ENCODE measurements around the gene AGTPBP1.

Gene AGTPBP1

GRCh38 chr9:85541876-85542275, 199.9 kb downstream of the AGTPBP1 start:
- no peaks in the 10 kb centered on the region for H3K4me1 ChIP-seq (ENCODE audit: low read depth, poor library complexity, severe bottlenecking)
- no peak overlapping the region for H3K4me2 ChIP-seq
- H2AFZ ChIP-seq (ENCODE audit: low read depth) = no peak overlapping the region
- H3K27me3 ChIP-seq (ENCODE audit: insufficient read depth, low read depth) = no peaks in the 10 kb centered on the region
- TF ChIP-seq CTCF (conservative IDR thresholded peaks at IDR 0.05; ENCODE audit: low read depth, low read length) = no peak
- H3K27ac ChIP-seq = no peak overlapping the region
- H3K36me3 ChIP-seq (ENCODE audit: insufficient read depth) = no peaks in the 10 kb centered on the region
- no peak overlapping the region for H3K4me3 ChIP-seq (IDR thresholded peaks at IDR 0.05; ENCODE audit: insufficient read depth, low read depth, low read length)
- H3K79me2 ChIP-seq (ENCODE audit: insufficient read depth, low read depth) = no peaks in the 10 kb centered on the region
- no peaks in the 10 kb centered on the region for H4K20me1 ChIP-seq (ENCODE audit: insufficient read depth)
- H3K9ac ChIP-seq = no peak overlapping the region

- no peaks in the 10 kb centered on the region for H3K36me3 ChIP-seq (ENCODE audit: insufficient read depth)
- H3K4me1 ChIP-seq (ENCODE audit: low read depth, poor library complexity, severe bottlenecking) = no peaks in the 10 kb centered on the region
- no peaks in the 10 kb centered on the region for H4K20me1 ChIP-seq (ENCODE audit: insufficient read depth)
- H2AFZ ChIP-seq (ENCODE audit: low read depth) = no peak overlapping the region
- no peak overlapping the region for H3K27ac ChIP-seq
- no peak overlapping the region for H3K4me3 ChIP-seq (IDR thresholded peaks at IDR 0.05; ENCODE audit: insufficient read depth, low read depth, low read length)
- H3K9ac ChIP-seq = no peak overlapping the region
- TF ChIP-seq CTCF (conservative IDR thresholded peaks at IDR 0.05; ENCODE audit: low read depth, low read length) = no peak
- no peaks in the 10 kb centered on the region for H3K79me2 ChIP-seq (ENCODE audit: insufficient read depth, low read depth)
- no peak overlapping the region for H3K4me2 ChIP-seq
- H3K27me3 ChIP-seq (ENCODE audit: insufficient read depth, low read depth) = no peaks in the 10 kb centered on the region
These were observed 205.2 kb downstream of the AGTPBP1 start for GRCh38 chr9:85536514-85536913.

GRCh38 chr9:85536076-85536475, 205.7 kb downstream of the AGTPBP1 start:
- Histone ChIP-seq H2AFZ (ENCODE audit: low read depth) (no peak overlapping the region), H3K4me1 (ENCODE audit: low read depth, poor library complexity, severe bottlenecking) (no peaks in the 10 kb centered on the region), H3K9ac (no peak overlapping the region), H3K27me3 (ENCODE audit: insufficient read depth, low read depth) (no peaks in the 10 kb centered on the region), H3K36me3 (ENCODE audit: insufficient read depth) (no peaks in the 10 kb centered on the region), H3K4me2 (no peak overlapping the region), H3K79me2 (ENCODE audit: insufficient read depth, low read depth) (no peaks in the 10 kb centered on the region), H3K4me3 (IDR thresholded peaks at IDR 0.05; ENCODE audit: insufficient read depth, low read depth, low read length) (no peak overlapping the region), H3K27ac (no peak overlapping the region), H4K20me1 (ENCODE audit: insufficient read depth) (no peaks in the 10 kb centered on the region)
- TF ChIP-seq CTCF (conservative IDR thresholded peaks at IDR 0.05; ENCODE audit: low read depth, low read length) = no peak

GRCh38 chr9:85534340-85534739, 207.4 kb downstream of the AGTPBP1 start:
- no peaks in the 10 kb centered on the region for H4K20me1 ChIP-seq (ENCODE audit: insufficient read depth)
- no peak overlapping the region for H2AFZ ChIP-seq (ENCODE audit: low read depth)
- no peak overlapping the region for H3K4me3 ChIP-seq (IDR thresholded peaks at IDR 0.05; ENCODE audit: insufficient read depth, low read depth, low read length)
- no peaks in the 10 kb centered on the region for H3K79me2 ChIP-seq (ENCODE audit: insufficient read depth, low read depth)
- H3K9ac ChIP-seq = no peak overlapping the region
- H3K27me3 ChIP-seq (ENCODE audit: insufficient read depth, low read depth) = no peaks in the 10 kb centered on the region
- H3K36me3 ChIP-seq (ENCODE audit: insufficient read depth) = no peaks in the 10 kb centered on the region
- TF ChIP-seq CTCF (conservative IDR thresholded peaks at IDR 0.05; ENCODE audit: low read depth, low read length) = no peak
- no peak overlapping the region for H3K27ac ChIP-seq
- no peak overlapping the region for H3K4me2 ChIP-seq
- no peaks in the 10 kb centered on the region for H3K4me1 ChIP-seq (ENCODE audit: low read depth, poor library complexity, severe bottlenecking)

GRCh38 chr9:85533538-85533937, 208.2 kb downstream of the AGTPBP1 start:
- Histone ChIP-seq H3K27ac (no peak overlapping the region), H3K4me3 (IDR thresholded peaks at IDR 0.05; ENCODE audit: insufficient read depth, low read depth, low read length) (no peak overlapping the region), H3K4me2 (no peak overlapping the region), H3K36me3 (ENCODE audit: insufficient read depth) (no peaks in the 10 kb centered on the region), H3K4me1 (ENCODE audit: low read depth, poor library complexity, severe bottlenecking) (no peaks in the 10 kb centered on the region), H2AFZ (ENCODE audit: low read depth) (no peak overlapping the region), H3K27me3 (ENCODE audit: insufficient read depth, low read depth) (no peaks in the 10 kb centered on the region), H4K20me1 (ENCODE audit: insufficient read depth) (no peaks in the 10 kb centered on the region), H3K9ac (no peak overlapping the region), H3K79me2 (ENCODE audit: insufficient read depth, low read depth) (no peaks in the 10 kb centered on the region)
- TF ChIP-seq CTCF (conservative IDR thresholded peaks at IDR 0.05; ENCODE audit: low read depth, low read length) = no peak
